GM23248 (cell line): Measurements from ENCODE around the gene BICDL2. TPM values are rescaled to one million over a fixed set of nuclear protein-coding genes. Genes with fewer than 3 reads are reported as not detected.

Experiments
- DNase-seq: peaks from one replicate; pipeline ENCODE4 v3.0.0-alpha.2; 2015
- H2AFZ ChIP-seq: fragments of 200-600 bp; sonication (generic); 2 replicates; pipeline ENCODE4 v1.6.1; 2016; ENCODE audit warnings: antibody characterized with exemption
- H3F3A ChIP-seq: fragments of 200-600 bp; sonication (generic); 2 replicates; pipeline ENCODE4 v1.6.1; 2016; ENCODE audit warnings: mild to moderate bottlenecking, antibody characterized with exemption, mixed run types; ENCODE audit not compliant: insufficient read depth
- H3K27ac ChIP-seq: fragments of 200-600 bp; sonication (generic); 2 replicates; pipeline ENCODE4 v1.5.1; 2016; ENCODE audit warnings: mild to moderate bottlenecking
- H3K27me3 ChIP-seq: fragments of 200-600 bp; sonication (generic); replicated peaks from 2 replicates; pipeline ENCODE4 v1.6.1; 2016; ENCODE audit warnings: mild to moderate bottlenecking; ENCODE audit not compliant: insufficient read depth
- H3K36me3 ChIP-seq: fragments of 200-600 bp; sonication (generic); 2 replicates; pipeline ENCODE4 v1.6.1; 2016; ENCODE audit warnings: low read depth, mild to moderate bottlenecking
- H3K4me1 ChIP-seq: fragments of 200-600 bp; sonication (generic); 2 replicates; pipeline ENCODE4 v1.6.1; 2016; ENCODE audit warnings: mild to moderate bottlenecking; ENCODE audit not compliant: insufficient read depth
- H3K4me2 ChIP-seq: fragments of 200-600 bp; sonication (generic); one replicate; pipeline ENCODE4 v1.6.1; 2016; ENCODE audit warnings: mild to moderate bottlenecking; ENCODE audit not compliant: unreplicated experiment
- H3K4me3 ChIP-seq: fragments of 200-600 bp; sonication (generic); 2 replicates; pipeline ENCODE4 v1.5.1; 2016; ENCODE audit warnings: mild to moderate bottlenecking
- H3K79me2 ChIP-seq: fragments of 200-600 bp; sonication (generic); 2 replicates; pipeline ENCODE4 v1.6.1; 2016; ENCODE audit warnings: mild to moderate bottlenecking; ENCODE audit not compliant: insufficient read depth
- H3K9ac ChIP-seq: fragments of 200-600 bp; sonication (generic); 2 replicates; pipeline ENCODE4 v1.6.1; 2016; ENCODE audit warnings: mild to moderate bottlenecking
- H3K9me2 ChIP-seq: fragments of 200-600 bp; sonication (generic); 2 replicates; pipeline ENCODE4 v1.6.1; 2016; ENCODE audit warnings: mixed run types, mild to moderate bottlenecking, moderate library complexity; ENCODE audit not compliant: insufficient read depth
- H3K9me3 ChIP-seq: fragments of 200-600 bp; sonication (generic); one replicate; pipeline ENCODE4 v1.6.1; 2017; ENCODE audit warnings: low read depth
- H4K20me1 ChIP-seq: fragments of 200-600 bp; sonication (generic); 2 replicates; pipeline ENCODE4 v1.6.0; 2016; ENCODE audit not compliant: insufficient read depth
- EZH2 ChIP-seq: fragments of 200-600 bp; sonication (generic); IDR thresholded peaks from 2 replicates; pipeline ENCODE4 v1.6.1; 2018; ENCODE audit warnings: antibody characterized with exemption, mild to moderate bottlenecking; ENCODE audit not compliant: insufficient read depth, poor library complexity, severe bottlenecking
- EZH2phosphoT487 ChIP-seq: fragments of 200-600 bp; sonication (generic); IDR thresholded peaks from 2 replicates; pipeline ENCODE4 v1.6.1; 2018; ENCODE audit warnings: antibody characterized with exemption, moderate library complexity, mild to moderate bottlenecking, low read depth; ENCODE audit not compliant: insufficient read depth
- WGBS, 2 experiments: methylation state at CpG; one replicate each; pipeline ENCODE4 v1.1.6; 2015 to 2017; ENCODE audit warnings: low lambda C conversion rate in 2 of 2, low coverage in 1 of 2; ENCODE audit errors: missing lambda C conversion rate in 2 of 2; 5-methylcytosine and 5-hydroxymethylcytosine counted together
- in situ Hi-C: fragments of 300-500 bp; cut with MboI; formaldehyde crosslinking; loops from 2 replicates; pipeline ENCODE4 v1.15.0; 2020
- polyA plus RNA-seq: library from polyadenylated mRNA; unstranded; fragments of >200 nt; fragmentation: Nextera tagmentation; extraction: Ambion mirVana; gene quantifications from 2 replicates; pipeline ENCODE4 v1.2.1, GENCODE V29; 2016
- total RNA-seq: library from RNA; depleted of rRNA; stranded (reverse); fragments of >200 nt; shearing (Covaris generic); gene quantifications from 2 replicates; pipeline ENCODE4 v1.2.3, GENCODE V29; 2014

BICDL2 gene
- total and polyA plus RNA-seq, 2 experiments from 2014 or later, result 0.11 to 0.63 TPM

DNA sequence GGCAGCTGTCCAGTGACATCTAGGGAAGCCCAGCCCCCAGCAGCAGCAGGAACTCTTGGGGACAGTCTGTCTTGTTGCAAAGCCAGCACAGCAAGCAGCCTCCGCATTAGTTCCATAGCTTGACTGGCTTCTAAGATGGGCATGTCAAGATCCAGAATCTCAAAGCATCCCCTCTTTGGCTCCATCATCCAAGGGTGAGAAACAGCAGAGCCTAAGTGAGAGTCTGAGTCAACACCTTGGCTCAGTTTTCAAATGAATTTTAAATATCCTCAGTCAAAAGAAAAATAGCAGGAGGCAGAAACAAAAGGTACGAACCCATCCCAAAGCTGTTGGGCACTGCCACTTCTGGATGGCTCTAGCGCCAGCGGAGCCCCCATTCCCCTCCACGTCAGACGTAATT, 21.8 kb downstream of the BICDL2 start:
- Histone ChIP-seq H3F3A (no peaks in the 10 kb centered on the region), H3K9ac (no peak overlapping the region), H2AFZ (no peak overlapping the region), H4K20me1 (no peaks in the 10 kb centered on the region), H3K27ac (no peak overlapping the region), H3K79me2 (no peaks in the 10 kb centered on the region), H3K9me2 (no peaks in the 10 kb centered on the region), H3K4me1 (peaks cover 6% of the 10 kb centered on the region; the same call in 1 of the 2 replicates), H3K27me3 (peaks cover 13% of the 10 kb centered on the region; the same call in 1 of the 2 replicates), H3K4me3 (no peak overlapping the region), H3K9me3 (no peaks in the 10 kb centered on the region), H3K36me3 (no peaks in the 10 kb centered on the region), H3K4me2 (no peak overlapping the region)
- in situ Hi-C loops, result no loop called here
- no peak for TF ChIP-seq EZH2phosphoT487
- TF ChIP-seq EZH2, result no peak
- WGBS, 2 experiments, result 83 to 85% methylated on average over 6 of the region's 6 CpGs
- DNase-seq, result no peak

DNA sequence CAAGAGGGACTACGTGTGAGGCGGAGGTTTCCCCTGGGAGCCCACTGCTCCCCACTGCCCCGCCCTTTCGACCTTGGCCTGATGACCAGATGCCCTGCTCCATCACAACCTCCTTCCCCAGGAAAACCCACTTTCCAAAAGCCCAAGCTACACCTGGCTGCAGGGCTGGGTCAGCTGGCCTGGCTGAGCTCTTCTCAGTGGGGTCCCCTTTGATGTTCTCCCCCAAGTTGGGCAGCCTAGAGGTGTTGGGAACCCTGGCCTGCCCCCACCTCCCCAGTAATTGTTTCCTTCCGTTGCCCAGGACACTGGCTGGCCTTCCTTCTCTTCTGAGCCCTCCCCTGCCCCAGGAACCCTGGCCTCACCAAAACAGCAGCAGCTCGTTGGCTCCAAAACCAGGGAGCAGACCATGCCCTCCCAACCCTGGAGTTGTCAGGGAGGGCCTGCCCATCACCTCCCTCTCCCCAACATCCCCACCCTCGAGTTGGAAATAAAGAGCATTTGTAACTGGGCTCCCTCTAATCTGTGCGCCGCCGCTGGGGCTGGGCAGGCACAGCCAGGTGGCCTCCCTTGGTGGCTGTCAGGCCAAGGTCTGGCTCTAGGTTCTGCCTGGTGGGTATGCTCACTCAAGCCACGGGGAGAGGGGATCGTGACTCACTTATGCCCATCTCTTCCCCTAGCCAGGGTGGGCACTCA, 22.6 kb downstream of the BICDL2 start:
- in situ Hi-C loops, result no loop called here
- 41 to 43% methylated on average over 10 to 12 of the region's 12 CpGs for WGBS, 2 experiments
- Histone ChIP-seq H3K79me2 (no peaks in the 10 kb centered on the region), H3F3A (no peaks in the 10 kb centered on the region), H3K4me3 (no peak overlapping the region), H3K27me3 (peaks cover 13% of the 10 kb centered on the region; the same call in 1 of the 2 replicates), H3K27ac (no peak overlapping the region), H3K4me2 (no peak overlapping the region), H3K9me2 (no peaks in the 10 kb centered on the region), H2AFZ (no peak overlapping the region), H3K4me1 (peaks cover 6% of the 10 kb centered on the region; the same call in 1 of the 2 replicates), H3K9me3 (no peaks in the 10 kb centered on the region), H3K36me3 (no peaks in the 10 kb centered on the region), H3K9ac (no peak overlapping the region), H4K20me1 (no peaks in the 10 kb centered on the region)
- TF ChIP-seq EZH2 (no peak), EZH2phosphoT487 (no peak)
- DNase-seq, result no peak

DNA sequence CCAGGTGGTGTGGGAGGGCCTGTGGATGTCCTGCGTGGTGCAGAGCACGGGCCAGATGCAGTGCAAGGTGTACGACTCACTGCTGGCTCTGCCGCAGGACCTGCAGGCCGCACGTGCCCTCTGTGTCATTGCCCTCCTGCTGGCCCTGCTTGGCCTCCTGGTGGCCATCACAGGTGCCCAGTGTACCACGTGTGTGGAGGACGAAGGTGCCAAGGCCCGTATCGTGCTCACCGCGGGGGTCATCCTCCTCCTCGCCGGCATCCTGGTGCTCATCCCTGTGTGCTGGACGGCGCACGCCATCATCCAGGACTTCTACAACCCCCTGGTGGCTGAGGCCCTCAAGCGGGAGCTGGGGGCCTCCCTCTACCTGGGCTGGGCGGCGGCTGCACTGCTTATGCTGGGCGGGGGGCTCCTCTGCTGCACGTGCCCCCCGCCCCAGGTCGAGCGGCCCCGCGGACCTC, 23.2 kb downstream of the BICDL2 start:
- H3K27ac ChIP-seq, result no peak overlapping the region
- no peak overlapping the region for H3K4me2 ChIP-seq
- no peaks in the 10 kb centered on the region for H3K36me3 ChIP-seq
- H3K9me2 ChIP-seq, result no peaks in the 10 kb centered on the region
- no peaks in the 10 kb centered on the region for H3K9me3 ChIP-seq
- in situ Hi-C loops, result no loop called here
- no peaks in the 10 kb centered on the region for H3K79me2 ChIP-seq
- peaks cover 13% of the 10 kb centered on the region; the same call in 1 of the 2 replicates for H3K27me3 ChIP-seq
- peaks cover 6% of the 10 kb centered on the region; the same call in 1 of the 2 replicates for H3K4me1 ChIP-seq
- no peak overlapping the region for H3K9ac ChIP-seq
- no peaks in the 10 kb centered on the region for H3F3A ChIP-seq
- no peaks in the 10 kb centered on the region for H4K20me1 ChIP-seq
- no peak for TF ChIP-seq EZH2phosphoT487
- no peak for TF ChIP-seq EZH2
- no peak overlapping the region for H3K4me3 ChIP-seq
- no peak overlapping the region for H2AFZ ChIP-seq
- no peak for DNase-seq
- WGBS, 2 experiments, result 28 to 29% methylated on average over 17 of the region's 27 CpGs

DNA sequence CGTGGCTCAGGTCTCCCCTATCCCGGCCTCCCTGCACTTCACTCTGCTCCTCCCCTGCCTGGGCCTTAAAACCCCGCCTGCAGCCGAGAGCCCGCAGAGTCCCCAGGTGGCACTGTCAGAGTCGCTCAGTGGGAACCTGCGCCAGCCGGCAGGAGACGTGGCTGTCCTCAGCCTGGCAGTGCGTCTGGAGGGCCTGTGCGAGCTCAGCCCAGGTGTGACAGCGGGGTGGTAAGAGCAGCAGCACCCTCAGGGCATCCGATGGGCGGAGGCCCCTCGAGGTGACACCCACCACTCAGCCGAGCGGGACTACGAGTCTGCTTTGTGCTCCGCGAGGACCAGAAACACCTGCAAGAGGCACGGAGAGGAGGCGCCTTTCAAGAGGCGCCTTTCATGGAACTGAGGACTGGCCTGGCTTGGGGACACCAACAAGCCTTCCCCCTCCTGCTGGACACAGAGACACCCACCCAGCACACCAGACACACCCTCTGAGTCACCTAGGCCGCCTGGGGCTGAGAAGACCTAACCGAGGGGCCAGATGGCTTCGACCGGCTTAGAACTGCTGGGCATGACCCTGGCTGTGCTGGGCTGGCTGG, 23.8 kb downstream of the BICDL2 start, which contains the start of gene CLDN9:
CLDN9 (plus strand) TSS at position 96 of the 593 bp plus-strand sequence; CDS start at position 536, 440 bp downstream.
- Histone ChIP-seq H3K9me2 (no peaks in the 10 kb centered on the region), H3K36me3 (no peaks in the 10 kb centered on the region), H3K27me3 (peaks cover 13% of the 10 kb centered on the region; the same call in 1 of the 2 replicates), H2AFZ (no peak within 1 kb of the TSS), H3K27ac (no peak within 1 kb of the TSS), H3K4me2 (no peak within 1 kb of the TSS), H3K4me3 (no peak within 1 kb of the TSS), H3K4me1 (peaks cover 6% of the 10 kb centered on the region; the same call in 1 of the 2 replicates), H3K9ac (no peak within 1 kb of the TSS), H3K79me2 (no peaks in the 10 kb centered on the region), H3K9me3 (no peaks in the 10 kb centered on the region), H3F3A (no peaks in the 10 kb centered on the region), H4K20me1 (no peaks in the 10 kb centered on the region)
- TF ChIP-seq EZH2phosphoT487 (no peak), EZH2 (no peak)
- peak; percentile 58 for DNase-seq
- in situ Hi-C loops, result no loop called here
- WGBS, 2 experiments, result 15 to 16% methylated on average over 27 of the region's 27 CpGs
